HEK293T (cell line): Measurements from ENCODE around the gene PDCD6IP.

Experiments used
- ARNT ChIP-seq: fragments of 450-650 bp; IDR thresholded peaks from 2 replicates; pipeline ENCODE4 v1.6.1; 2017; ENCODE audit warnings: mild to moderate bottlenecking
- BHLHE40 ChIP-seq: fragments of 450-650 bp; IDR thresholded peaks from 2 replicates; pipeline ENCODE4 v1.6.1; 2016; ENCODE audit warnings: mild to moderate bottlenecking, moderate library complexity, borderline replicate concordance
- ELF4 ChIP-seq: fragments of 450-650 bp; IDR thresholded peaks from 2 replicates; pipeline ENCODE4 v1.6.1; 2017; ENCODE audit warnings: antibody characterized with exemption
- FOXA1 ChIP-seq: fragments of 450-650 bp; IDR thresholded peaks from 2 replicates; pipeline ENCODE4 v1.6.1; 2016; ENCODE audit warnings: mild to moderate bottlenecking
- FOXK2 ChIP-seq: fragments of 450-650 bp; IDR thresholded peaks from 2 replicates; pipeline ENCODE4 v1.6.1; 2016; ENCODE audit warnings: mild to moderate bottlenecking
- FOXM1 ChIP-seq: fragments of 450-650 bp; IDR thresholded peaks from 2 replicates; pipeline ENCODE4 v1.6.1; 2017; ENCODE audit warnings: mild to moderate bottlenecking, borderline replicate concordance
- L3MBTL2 ChIP-seq: fragments of 450-650 bp; conservative IDR thresholded peaks from 2 replicates; pipeline ENCODE4 v1.6.1; 2016; ENCODE audit warnings: mild to moderate bottlenecking
- NFRKB ChIP-seq: fragments of 450-650 bp; IDR thresholded peaks from 2 replicates; pipeline ENCODE4 v1.6.1; 2016; ENCODE audit warnings: mild to moderate bottlenecking, moderate library complexity
- PKNOX1 ChIP-seq: fragments of 450-650 bp; IDR thresholded peaks from 2 replicates; pipeline ENCODE4 v1.6.1; 2016
- SP1 ChIP-seq: fragments of 450-650 bp; IDR thresholded peaks from 2 replicates; pipeline ENCODE4 v1.6.1; 2017
- TARDBP ChIP-seq: fragments of 450-650 bp; IDR thresholded peaks from 2 replicates; pipeline ENCODE4 v1.6.1; 2016
- ZNF384 ChIP-seq: fragments of 450-650 bp; IDR thresholded peaks from 2 replicates; pipeline ENCODE4 v1.6.1; 2016

GRCh38 chr3:33808559-33808958 is 10.1 kb downstream of the PDCD6IP start:
- no peak for TF ChIP-seq L3MBTL2
- no peak for TF ChIP-seq ARNT
- no peak for TF ChIP-seq SP1
- no peak for TF ChIP-seq PKNOX1
- TF ChIP-seq TARDBP = no peak
- no peak for TF ChIP-seq BHLHE40
- no peak for TF ChIP-seq ZNF384
- no peak for TF ChIP-seq ELF4
- TF ChIP-seq FOXK2 = no peak
- no peak for TF ChIP-seq FOXM1
- no peak for TF ChIP-seq NFRKB
- no peak for TF ChIP-seq FOXA1
